B cell (primary cell): ENCODE data around the gene TMEM97.

Experiments used
- EZH2 ChIP-seq: IDR thresholded peaks from 2 replicates; pipeline ENCODE4 v1.6.1; 2012; ENCODE audit warnings: borderline replicate concordance, low read depth, mild to moderate bottlenecking, moderate library complexity, low read length; ENCODE audit not compliant: insufficient read depth, poor library complexity, severe bottlenecking
- TF ChIP-seq, protein P1 (sequence below): fragments of 200-600 bp; IDR thresholded peaks from one replicate; pipeline ENCODE4 v1.8.0; 2022; ENCODE audit warnings: antibody characterized with exemption, mild to moderate bottlenecking

DNA sequence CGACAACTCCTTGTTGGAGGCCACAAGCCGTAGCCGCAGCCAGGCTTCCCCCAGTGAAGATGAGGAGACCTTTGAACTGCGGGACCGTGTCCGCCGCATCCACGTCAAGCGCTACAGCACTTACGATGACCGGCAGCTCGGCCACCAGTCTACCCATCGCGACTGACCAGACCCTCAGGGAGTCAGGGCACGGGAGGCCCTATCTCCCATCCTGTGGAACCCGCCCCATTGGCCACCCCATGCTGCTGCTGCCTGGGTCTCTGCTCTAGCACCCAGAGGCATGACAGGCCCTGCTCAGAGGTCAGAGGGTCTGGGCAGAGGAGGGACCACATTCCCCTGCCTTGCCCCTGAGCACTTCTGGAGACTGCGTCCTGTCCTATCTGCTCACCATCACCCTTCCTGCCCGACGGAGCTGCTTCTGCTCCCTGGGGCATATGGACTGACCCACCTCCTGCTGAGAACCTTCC, 25.5 kb downstream of the TMEM97 start:
- TF ChIP-seq, protein P1, sequence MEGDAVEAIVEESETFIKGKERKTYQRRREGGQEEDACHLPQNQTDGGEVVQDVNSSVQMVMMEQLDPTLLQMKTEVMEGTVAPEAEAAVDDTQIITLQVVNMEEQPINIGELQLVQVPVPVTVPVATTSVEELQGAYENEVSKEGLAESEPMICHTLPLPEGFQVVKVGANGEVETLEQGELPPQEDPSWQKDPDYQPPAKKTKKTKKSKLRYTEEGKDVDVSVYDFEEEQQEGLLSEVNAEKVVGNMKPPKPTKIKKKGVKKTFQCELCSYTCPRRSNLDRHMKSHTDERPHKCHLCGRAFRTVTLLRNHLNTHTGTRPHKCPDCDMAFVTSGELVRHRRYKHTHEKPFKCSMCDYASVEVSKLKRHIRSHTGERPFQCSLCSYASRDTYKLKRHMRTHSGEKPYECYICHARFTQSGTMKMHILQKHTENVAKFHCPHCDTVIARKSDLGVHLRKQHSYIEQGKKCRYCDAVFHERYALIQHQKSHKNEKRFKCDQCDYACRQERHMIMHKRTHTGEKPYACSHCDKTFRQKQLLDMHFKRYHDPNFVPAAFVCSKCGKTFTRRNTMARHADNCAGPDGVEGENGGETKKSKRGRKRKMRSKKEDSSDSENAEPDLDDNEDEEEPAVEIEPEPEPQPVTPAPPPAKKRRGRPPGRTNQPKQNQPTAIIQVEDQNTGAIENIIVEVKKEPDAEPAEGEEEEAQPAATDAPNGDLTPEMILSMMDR, result no peak
- no peak for TF ChIP-seq EZH2
